ENCODE results near the gene RIGI. TPM values are rescaled to one million over a fixed set of nuclear protein-coding genes. Genes with fewer than 3 reads are reported as not detected.
"Not testable (repeated sequence)": the region's sequence is repeated elsewhere in the genome, so short reads cannot be mapped to it uniquely, and the experiment has no call there.

Gene RIGI
- total RNA-seq, 2 experiments from 2014 or later, result 10.6 to 11.7 TPM

GRCh38 chr9:32554107-32554506 is 28.1 kb upstream of the RIGI start:
- Mint-ChIP-seq H3K9me3 (no peaks in the 10 kb centered on the region), H3K27ac (no peak overlapping the region), H3K4me1 (ENCODE audit: low read depth) (peaks cover 33% of the 10 kb centered on the region), H3K27me3 (no peaks in the 10 kb centered on the region), H3K4me3 (no peak overlapping the region), H3K36me3 (peaks cover 20% of the 10 kb centered on the region)
- intact Hi-C loops (cut with micrococcal nuclease), result loop anchor here (10.0 kb wide), 1 partner anchor 711 kb away; the partner anchor contains the start of genes BAG1 and CHMP5
- POLR2A ChIA-PET, result no interaction called here
- CTCF ChIA-PET, result interaction anchor here (0.6 to 7.9 kb wide), 6 partner anchors 8 to 178 kb away, joined by 3 to 62 read pairs (median 4); partner anchors contain the start of gene NDUFB6
- DNase-seq, result no peak

GRCh38 chr9:32552172-32552872 is 26.3 kb upstream of the RIGI start, which contains the start of the genes SMIM27 and TOPORS:
Gene SMIM27, plus strand, starts transcription at chr9:32552327. Its CDS starts 108 bp downstream, at chr9:32552435.
Gene TOPORS, minus strand, starts transcription at chr9:32552586. Its CDS starts 150 bp downstream, at chr9:32552436.
- Mint-ChIP-seq H3K9me3 (no peaks in the 10 kb centered on the region), H3K4me1 (ENCODE audit: low read depth) (peaks cover 41% of the 10 kb centered on the region), H3K36me3 (peaks cover 29% of the 10 kb centered on the region), H3K4me3 (peak within 1 kb of the TSS; percentile 99), H3K27ac (peak within 1 kb of the TSS; percentile 100), H3K27me3 (no peaks in the 10 kb centered on the region)
- CTCF ChIA-PET, result interaction anchor here (1.6 to 7.9 kb wide), 3 partner anchors 21 to 174 kb away, joined by 11 to 62 read pairs (median 17); partner anchors contain the start of gene NDUFB6
- POLR2A ChIA-PET, result interaction anchor here (1.5 to 3.6 kb wide), 4 partner anchors 20 to 472 kb away, joined by 3 to 31 read pairs (median 10); partner anchors contain the start of genes DNAJA1, NDUFB6 and RIGI
- intact Hi-C loops (cut with micrococcal nuclease), result loop anchor here (1.0 to 10.0 kb wide), 3 partner anchors 20 to 712 kb away; partner anchors contain the start of genes BAG1, CHMP5 and DNAJA1
- DNase-seq, result peak; percentile 94

DNA sequence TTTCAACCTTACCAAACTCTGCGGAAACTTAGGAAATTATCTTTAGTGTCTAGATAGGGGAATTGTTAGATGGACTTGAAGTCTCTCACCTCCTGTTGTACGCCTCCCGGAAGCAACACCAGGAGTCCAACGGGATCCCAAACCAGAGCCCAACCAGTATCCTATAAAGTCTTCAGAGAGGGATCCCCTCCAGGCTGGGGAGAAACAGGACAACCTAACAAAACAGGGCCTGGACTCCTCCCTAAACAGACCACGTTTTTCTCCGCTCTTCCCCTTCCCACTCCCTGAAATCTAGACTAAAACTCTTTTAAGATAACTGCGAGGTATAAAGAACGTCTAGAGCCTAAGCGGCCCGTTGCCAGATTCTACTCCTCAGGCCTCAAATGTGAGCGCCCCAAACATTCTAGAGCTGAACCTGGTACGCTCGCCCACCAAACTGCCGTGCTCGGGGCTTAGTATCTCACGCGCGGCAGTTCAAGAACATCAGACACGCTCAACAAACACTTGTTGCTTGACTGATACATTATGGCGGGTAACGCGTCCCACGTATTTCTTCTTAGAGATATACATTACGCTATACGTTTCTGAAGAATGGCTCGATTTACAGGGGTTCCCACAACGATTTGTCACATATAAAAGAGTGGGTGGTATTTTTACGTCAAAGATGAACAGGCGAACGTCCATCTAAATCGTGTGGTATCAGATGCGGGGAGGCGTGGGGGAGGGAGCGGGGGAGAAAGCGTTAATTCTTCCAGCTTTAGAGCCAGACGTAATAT is 25.5 kb upstream of the RIGI start:
- POLR2A ChIA-PET, result interaction anchor here (1.5 to 3.6 kb wide), 5 partner anchors 21 to 473 kb away, joined by 3 to 31 read pairs (median 8); partner anchors contain the start of genes ACO1, DNAJA1, NDUFB6 and RIGI
- Mint-ChIP-seq H3K27me3 (no peaks in the 10 kb centered on the region), H3K36me3 (peaks cover 32% of the 10 kb centered on the region), H3K4me3 (peak overlapping the region; percentile 99), H3K9me3 (no peaks in the 10 kb centered on the region), H3K4me1 (ENCODE audit: low read depth) (peaks cover 47% of the 10 kb centered on the region), H3K27ac (peak overlapping the region; percentile 100)
- peak; percentile 68 for DNase-seq
- intact Hi-C loops (cut with micrococcal nuclease), result loop anchor here (1.0 to 10.0 kb wide), 8 partner anchors 21 to 713 kb away; partner anchors contain the start of genes ACO1, B4GALT1, BAG1 and CHMP5
- CTCF ChIA-PET, result interaction anchor here (0.8 to 7.9 kb wide), 10 partner anchors 13 to 175 kb away, joined by 3 to 62 read pairs (median 9); partner anchors contain the start of genes ACO1, NDUFB6 and RIGI

- peak; percentile 95 for DNase-seq
- peak overlapping the region; percentile 100 for H3K27ac Mint-ChIP-seq
- POLR2A ChIA-PET, result interaction anchor here (1.6 to 3.6 kb wide), 4 partner anchors 21 to 166 kb away, joined by 4 to 31 read pairs (median 12); partner anchors contain the start of genes ACO1, NDUFB6 and RIGI
- H3K36me3 Mint-ChIP-seq, result peaks cover 32% of the 10 kb centered on the region
- H3K4me1 Mint-ChIP-seq (ENCODE audit: low read depth), result peaks cover 49% of the 10 kb centered on the region
- H3K27me3 Mint-ChIP-seq, result no peaks in the 10 kb centered on the region
- H3K9me3 Mint-ChIP-seq, result no peaks in the 10 kb centered on the region
- peak overlapping the region; percentile 99 for H3K4me3 Mint-ChIP-seq
- CTCF ChIA-PET, result interaction anchor here (0.8 to 7.9 kb wide), 8 partner anchors 13 to 174 kb away, joined by 3 to 62 read pairs (median 7); partner anchors contain the start of genes ACO1, NDUFB6 and RIGI
- intact Hi-C loops (cut with micrococcal nuclease), result loop anchor here (1.0 to 10.0 kb wide), 6 partner anchors 24 to 714 kb away; partner anchors contain the start of genes ACO1, B4GALT1, BAG1 and CHMP5
Measured at GRCh38 chr9:32550562-32551275, 24.7 kb upstream of the RIGI start.

DNA sequence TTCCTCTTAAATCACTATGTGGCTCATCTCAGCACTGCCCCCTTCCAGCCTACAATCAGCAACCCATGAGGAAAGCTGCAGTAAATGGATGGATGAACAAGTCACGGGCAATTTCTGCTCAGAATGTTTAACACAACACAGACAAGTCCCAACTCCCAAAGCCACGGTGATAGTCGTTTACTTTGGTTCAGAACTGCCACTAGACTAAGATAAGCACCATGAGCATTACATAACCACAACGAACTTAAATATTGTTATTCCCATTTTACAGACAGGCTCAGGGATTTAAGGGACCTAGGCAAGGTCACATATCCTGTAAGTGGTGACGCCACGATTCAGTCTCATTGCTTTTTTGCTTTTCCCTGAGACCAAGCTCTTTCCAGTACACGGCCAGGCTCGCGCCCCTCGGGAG is 24.2 kb upstream of the RIGI start:
- H3K9me3 Mint-ChIP-seq, result no peaks in the 10 kb centered on the region
- H3K36me3 Mint-ChIP-seq, result peaks cover 32% of the 10 kb centered on the region
- peak overlapping the region; percentile 99 for H3K4me3 Mint-ChIP-seq
- intact Hi-C loops (cut with micrococcal nuclease), result loop anchor here (2.0 to 10.0 kb wide), 2 partner anchors 527 to 715 kb away; partner anchors contain the start of genes BAG1, CHMP5 and SMU1
- no peaks in the 10 kb centered on the region for H3K27me3 Mint-ChIP-seq
- ChIA-PET CTCF (interaction anchor here (1.3 to 7.9 kb wide), 7 partner anchors 23 to 174 kb away, joined by 6 to 62 read pairs (median 7); partner anchors contain the start of genes ACO1, NDUFB6 and RIGI), POLR2A (interaction anchor here (1.6 to 3.6 kb wide), 4 partner anchors 20 to 166 kb away, joined by 4 to 31 read pairs (median 12); partner anchors contain the start of genes ACO1, NDUFB6 and RIGI)
- no peak for DNase-seq
- H3K4me1 Mint-ChIP-seq (ENCODE audit: low read depth), result peaks cover 49% of the 10 kb centered on the region
- H3K27ac Mint-ChIP-seq, result peak overlapping the region; percentile 62

GRCh38 chr9:32548213-32548612 is 22.2 kb upstream of the RIGI start:
- H3K4me3 Mint-ChIP-seq; H3K27ac Mint-ChIP-seq; DNase-seq; intact Hi-C loops (cut with micrococcal nuclease); H3K27me3 Mint-ChIP-seq; POLR2A ChIA-PET; H3K9me3 Mint-ChIP-seq: not testable (repeated sequence)
- peaks cover 31% of the 10 kb centered on the region for H3K4me1 Mint-ChIP-seq (ENCODE audit: low read depth)
- peaks cover 39% of the 10 kb centered on the region for H3K36me3 Mint-ChIP-seq
- CTCF ChIA-PET, result interaction anchor here (7.9 kb wide), 1 partner anchor 25 kb away, joined by 62 read pairs; the partner anchor contains the start of gene NDUFB6

GRCh38 chr9:32545884-32546283 is 19.9 kb upstream of the RIGI start:
- H3K27me3 Mint-ChIP-seq, result no peaks in the 10 kb centered on the region
- no peak overlapping the region for H3K27ac Mint-ChIP-seq
- ChIA-PET POLR2A (no interaction called here), CTCF (interaction anchor here (0.8 to 1.6 kb wide), 5 partner anchors 9 to 167 kb away, joined by 3 to 6 read pairs (median 3); partner anchors contain the start of gene RIGI)
- intact Hi-C loops (cut with micrococcal nuclease), result no loop called here
- H3K9me3 Mint-ChIP-seq, result no peaks in the 10 kb centered on the region
- H3K4me3 Mint-ChIP-seq, result no peak overlapping the region
- no peak for DNase-seq
- H3K4me1 Mint-ChIP-seq (ENCODE audit: low read depth), result peaks cover 30% of the 10 kb centered on the region
- H3K36me3 Mint-ChIP-seq, result peaks cover 44% of the 10 kb centered on the region

GRCh38 chr9:32543047-32543446 is 17.1 kb upstream of the RIGI start:
- H3K27me3 Mint-ChIP-seq, result no peaks in the 10 kb centered on the region
- POLR2A ChIA-PET, result no interaction called here
- no peak overlapping the region for H3K27ac Mint-ChIP-seq
- CTCF ChIA-PET, result interaction anchor here (0.5 to 1.0 kb wide), 2 partner anchors 142 to 164 kb away, joined by 4 to 7 read pairs; no protein-coding TSS in a partner anchor
- DNase-seq, result no peak
- H3K9me3 Mint-ChIP-seq, result no peaks in the 10 kb centered on the region
- H3K4me3 Mint-ChIP-seq, result no peak overlapping the region
- peaks cover 29% of the 10 kb centered on the region for H3K36me3 Mint-ChIP-seq
- intact Hi-C loops (cut with micrococcal nuclease), result no loop called here
- H3K4me1 Mint-ChIP-seq (ENCODE audit: low read depth), result peaks cover 11% of the 10 kb centered on the region

DNA sequence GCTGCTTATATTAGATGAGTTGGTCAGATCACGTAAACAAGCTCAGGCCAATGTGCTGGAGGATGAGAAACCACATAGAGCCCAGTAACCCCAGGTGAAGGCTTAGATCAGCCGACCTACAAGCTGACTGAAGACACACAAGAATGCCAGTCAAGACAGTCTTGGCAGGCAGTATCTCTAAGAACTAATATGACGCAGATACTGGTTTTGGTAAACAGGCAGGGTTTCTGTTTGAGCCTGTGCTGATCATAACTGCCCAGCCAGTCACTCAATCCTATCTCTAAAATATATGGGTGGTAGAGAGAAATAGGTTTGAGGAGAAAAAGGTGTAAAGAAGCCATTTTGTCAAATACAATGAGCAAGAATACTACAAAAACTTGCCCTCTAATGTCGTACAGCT is 7.8 kb upstream of the RIGI start:
- no peaks in the 10 kb centered on the region for H3K4me1 Mint-ChIP-seq (ENCODE audit: low read depth)
- intact Hi-C loops (cut with micrococcal nuclease), result no loop called here
- H3K4me3 Mint-ChIP-seq, result no peak overlapping the region
- DNase-seq, result no peak
- ChIA-PET POLR2A (no interaction called here), CTCF (interaction anchor here (0.9 kb wide), 1 partner anchor 46 kb away, joined by 3 read pairs; no protein-coding TSS in a partner anchor)
- H3K36me3 Mint-ChIP-seq, result peaks cover 3% of the 10 kb centered on the region
- H3K27ac Mint-ChIP-seq, result no peak overlapping the region
- H3K9me3 Mint-ChIP-seq, result no peaks in the 10 kb centered on the region
- H3K27me3 Mint-ChIP-seq, result no peaks in the 10 kb centered on the region

- no peaks in the 10 kb centered on the region for H3K4me1 Mint-ChIP-seq (ENCODE audit: low read depth)
- intact Hi-C loops (cut with micrococcal nuclease), result no loop called here
- H3K27me3 Mint-ChIP-seq, result no peaks in the 10 kb centered on the region
- H3K4me3 Mint-ChIP-seq, result no peak overlapping the region
- CTCF ChIA-PET, result no interaction called here
- no peak overlapping the region for H3K27ac Mint-ChIP-seq
- DNase-seq, result no peak
- H3K36me3 Mint-ChIP-seq, result peaks cover 3% of the 10 kb centered on the region
- H3K9me3 Mint-ChIP-seq, result no peaks in the 10 kb centered on the region
- POLR2A ChIA-PET, result no interaction called here
Measured at GRCh38 chr9:32533336-32533735, 7.3 kb upstream of the RIGI start.
